HPDE6-E6E7 (cell line): ENCODE results near the gene NTSR2.

ENCODE experiments used
- DNase-seq: peaks from one replicate; pipeline ENCODE4 v3.0.0; 2011; ENCODE audit warnings: missing footprints; ENCODE audit errors: extremely low spot score

The NTSR2 gene

GRCh38 chr2:11669454-11670291 is at the start of gene NTSR2:
Gene NTSR2 (minus strand): TSS chr2:11670195. CDS start chr2:11670129, 66 bp downstream.
- no peak for DNase-seq

- DNase-seq: no peak
Measured at GRCh38 chr2:11719230-11719977, 49.4 kb upstream of the NTSR2 start.

GRCh38 chr2:11718606-11719005 is 48.6 kb upstream of the NTSR2 start:
- no peak for DNase-seq

- DNase-seq: no peak
Measured at GRCh38 chr2:11717623-11718022, 47.6 kb upstream of the NTSR2 start.

GRCh38 chr2:11716689-11717321 is 46.8 kb upstream of the NTSR2 start:
- no peak for DNase-seq

GRCh38 chr2:11715987-11716652 is 46.1 kb upstream of the NTSR2 start:
- no peak for DNase-seq

- DNase-seq: no peak
Measured at GRCh38 chr2:11713815-11714214, 43.8 kb upstream of the NTSR2 start.

GRCh38 chr2:11712866-11713265 is 42.9 kb upstream of the NTSR2 start:
- DNase-seq: no peak

- no peak for DNase-seq
Measured at GRCh38 chr2:11711751-11712150, 41.8 kb upstream of the NTSR2 start.

- no peak for DNase-seq
Measured at GRCh38 chr2:11711354-11711716, 41.3 kb upstream of the NTSR2 start.

GRCh38 chr2:11710632-11711353 is 40.8 kb upstream of the NTSR2 start:
- no peak for DNase-seq

- DNase-seq: peak; percentile 91
Measured at GRCh38 chr2:11710210-11710609, 40.2 kb upstream of the NTSR2 start.

- DNase-seq: no peak
Measured at GRCh38 chr2:11709293-11709692, 39.3 kb upstream of the NTSR2 start.

GRCh38 chr2:11708106-11708505 is 38.1 kb upstream of the NTSR2 start:
- DNase-seq: no peak

GRCh38 chr2:11705711-11706110 is 35.7 kb upstream of the NTSR2 start:
- DNase-seq: no peak

- no peak for DNase-seq
Measured at GRCh38 chr2:11705063-11705462, 35.1 kb upstream of the NTSR2 start.

GRCh38 chr2:11703700-11704099 is 33.7 kb upstream of the NTSR2 start:
- no peak for DNase-seq

GRCh38 chr2:11702946-11703345 is 33.0 kb upstream of the NTSR2 start:
- DNase-seq: no peak

GRCh38 chr2:11701751-11702301 is 31.8 kb upstream of the NTSR2 start:
- no peak for DNase-seq

- no peak for DNase-seq
Measured at GRCh38 chr2:11701206-11701605, 31.2 kb upstream of the NTSR2 start.
